ENCODE data around the gene ERICH6. TPM values are rescaled to one million over a fixed set of nuclear protein-coding genes. Genes with fewer than 3 reads are reported as not detected.

Gene ERICH6
- total RNA-seq, 4 donors from 2014 or later = not detected

DNA sequence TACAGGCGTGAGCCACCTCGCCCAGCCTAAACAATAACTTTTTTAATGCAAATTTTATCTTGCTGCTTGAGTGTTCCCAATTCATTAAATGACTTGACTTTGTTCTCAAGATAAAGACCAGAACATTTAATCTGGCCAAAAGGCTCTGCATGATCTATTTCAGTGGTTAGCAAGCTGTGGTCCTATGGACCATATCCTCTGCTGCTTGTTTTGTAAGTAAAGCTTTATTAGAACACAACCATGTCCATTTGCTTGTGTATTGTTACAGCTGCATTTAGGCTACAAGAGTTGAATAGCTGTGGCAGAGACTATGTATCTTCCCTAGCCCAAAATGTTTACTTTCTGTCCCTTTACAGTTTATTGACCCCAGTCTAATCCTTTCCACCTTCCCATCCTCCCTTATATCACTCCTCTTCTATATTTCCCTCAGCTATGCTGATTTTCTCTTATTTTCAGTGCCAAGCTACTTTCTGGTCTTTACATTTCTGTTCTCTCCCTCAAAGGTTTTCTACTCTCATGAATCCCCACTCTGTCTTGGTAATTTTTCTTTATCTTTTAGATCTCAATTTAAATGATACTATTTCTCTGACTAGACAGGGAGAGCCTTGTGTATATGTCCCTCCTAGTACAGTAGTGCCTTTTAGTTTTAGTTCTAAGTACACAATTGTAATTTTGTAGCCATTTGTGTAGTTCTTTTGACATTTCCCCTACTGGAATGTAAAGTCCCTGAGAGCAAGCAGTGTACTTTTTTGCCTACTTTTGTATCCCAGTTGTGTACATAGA, 77.4 kb downstream of the ERICH6 start:
- TF ChIP-seq, protein P1, sequence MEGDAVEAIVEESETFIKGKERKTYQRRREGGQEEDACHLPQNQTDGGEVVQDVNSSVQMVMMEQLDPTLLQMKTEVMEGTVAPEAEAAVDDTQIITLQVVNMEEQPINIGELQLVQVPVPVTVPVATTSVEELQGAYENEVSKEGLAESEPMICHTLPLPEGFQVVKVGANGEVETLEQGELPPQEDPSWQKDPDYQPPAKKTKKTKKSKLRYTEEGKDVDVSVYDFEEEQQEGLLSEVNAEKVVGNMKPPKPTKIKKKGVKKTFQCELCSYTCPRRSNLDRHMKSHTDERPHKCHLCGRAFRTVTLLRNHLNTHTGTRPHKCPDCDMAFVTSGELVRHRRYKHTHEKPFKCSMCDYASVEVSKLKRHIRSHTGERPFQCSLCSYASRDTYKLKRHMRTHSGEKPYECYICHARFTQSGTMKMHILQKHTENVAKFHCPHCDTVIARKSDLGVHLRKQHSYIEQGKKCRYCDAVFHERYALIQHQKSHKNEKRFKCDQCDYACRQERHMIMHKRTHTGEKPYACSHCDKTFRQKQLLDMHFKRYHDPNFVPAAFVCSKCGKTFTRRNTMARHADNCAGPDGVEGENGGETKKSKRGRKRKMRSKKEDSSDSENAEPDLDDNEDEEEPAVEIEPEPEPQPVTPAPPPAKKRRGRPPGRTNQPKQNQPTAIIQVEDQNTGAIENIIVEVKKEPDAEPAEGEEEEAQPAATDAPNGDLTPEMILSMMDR (IDR thresholded peaks at IDR 0.05; ENCODE audit: low read depth) = no peak

DNA sequence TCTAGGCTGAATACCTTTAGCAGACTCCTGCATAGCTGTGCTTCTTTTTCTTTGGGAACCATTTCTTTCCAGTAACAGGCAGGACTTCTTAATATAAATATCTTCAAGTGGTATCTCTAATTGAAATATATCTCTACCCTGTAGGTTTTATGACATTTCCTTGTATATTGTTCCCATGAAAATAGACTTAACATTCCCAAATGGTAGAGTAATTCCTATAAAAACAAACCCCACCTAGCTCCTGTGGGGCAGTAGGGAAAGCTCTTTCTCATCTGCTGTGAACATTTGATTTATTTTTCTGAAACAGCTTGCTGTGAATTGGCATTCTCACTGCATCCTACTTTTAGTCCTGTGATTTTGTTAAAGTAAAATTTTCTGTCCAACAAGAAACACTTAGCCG, 79.8 kb downstream of the ERICH6 start:
- TF ChIP-seq, protein P1 (IDR thresholded peaks at IDR 0.05; ENCODE audit: low read depth) = no peak

DNA sequence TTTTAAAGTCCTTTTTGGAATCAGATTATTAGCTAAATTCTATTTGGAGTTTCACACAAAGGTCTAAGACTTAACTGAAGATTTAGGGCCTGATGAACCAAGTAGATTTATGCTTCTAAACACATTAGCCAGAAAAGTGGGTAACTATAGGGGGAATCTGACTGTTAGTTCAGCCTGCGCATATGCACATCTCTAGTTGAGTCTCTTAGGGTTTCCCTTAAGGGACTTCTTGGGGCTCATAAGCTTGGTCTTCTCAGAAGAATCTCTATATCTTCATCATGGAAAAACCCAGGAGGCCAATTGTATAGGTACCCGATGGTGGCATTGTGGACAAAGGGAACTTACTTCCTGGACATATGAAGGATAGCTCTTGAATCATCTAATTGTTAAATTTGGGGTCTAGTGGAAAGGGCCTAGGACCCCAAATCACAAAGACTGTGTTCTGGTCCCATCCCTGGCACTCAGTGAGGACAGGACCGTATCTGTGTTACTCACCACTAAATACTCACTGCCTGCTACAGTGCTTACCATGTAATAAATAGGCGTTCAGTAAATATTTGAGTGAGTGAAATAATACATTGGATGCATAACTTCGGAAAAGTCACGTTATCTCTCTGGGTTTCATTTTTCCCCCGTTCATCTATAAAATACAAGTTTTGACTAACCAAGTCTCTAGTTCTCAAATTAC, 83.6 kb downstream of the ERICH6 start:
- TF ChIP-seq, protein P1 (IDR thresholded peaks at IDR 0.05; ENCODE audit: low read depth) = no peak

DNA sequence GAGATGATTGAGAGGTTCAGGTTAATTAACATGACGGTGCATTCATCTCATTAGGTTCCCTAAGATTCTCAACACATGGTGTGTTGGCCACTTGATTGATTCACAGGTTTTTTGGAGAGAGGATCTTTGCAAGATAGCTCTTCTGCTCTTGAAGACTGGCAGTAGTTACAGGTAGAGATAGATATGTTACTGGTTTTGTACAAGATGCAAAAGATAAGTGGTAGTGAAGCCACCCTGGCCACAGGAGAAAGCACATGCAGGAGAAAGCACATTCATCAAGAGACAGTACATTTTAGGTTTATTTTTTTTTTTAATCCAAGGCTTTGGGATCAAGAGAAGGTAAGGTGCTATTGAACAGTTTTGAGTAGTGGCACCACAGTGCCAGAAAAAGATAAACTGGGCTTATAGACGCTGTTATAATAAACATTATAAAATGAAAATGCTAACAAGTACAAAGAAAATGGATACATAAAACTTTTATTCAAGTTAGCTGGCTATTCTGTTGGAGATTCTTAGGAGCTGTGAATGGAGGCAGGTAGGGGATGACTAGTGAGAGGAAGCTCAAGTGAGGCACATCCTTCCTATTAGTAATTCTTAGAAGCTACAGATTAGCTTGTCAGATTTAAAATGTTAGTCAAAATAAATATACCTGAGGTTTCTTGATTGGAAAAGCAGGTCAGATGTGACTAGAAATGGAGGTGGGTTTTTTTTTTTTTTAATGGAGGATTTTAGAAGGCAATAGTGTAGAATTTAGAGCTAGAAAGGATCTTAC, 89.8 kb downstream of the ERICH6 start:
- TF ChIP-seq, protein P1 (IDR thresholded peaks at IDR 0.05; ENCODE audit: low read depth) = no peak

DNA sequence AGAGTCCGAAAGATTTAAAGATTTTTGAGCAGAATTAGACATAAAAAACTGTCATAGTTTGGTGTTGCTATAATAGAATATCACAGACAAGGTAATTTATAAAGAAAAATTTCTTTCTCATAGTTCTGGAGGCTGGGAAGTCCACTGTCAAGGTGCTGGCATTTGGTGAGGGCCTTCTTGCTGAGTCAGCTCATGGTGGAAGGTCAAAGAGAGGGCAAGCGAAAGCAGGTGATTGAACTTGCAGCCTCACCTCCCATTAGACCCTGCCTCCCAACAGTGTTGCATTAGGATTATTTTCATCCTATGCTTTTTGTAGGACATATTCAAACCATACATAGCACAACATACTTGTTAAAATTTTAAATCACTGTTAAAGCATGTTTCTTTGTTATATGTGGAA, 90.7 kb downstream of the ERICH6 start:
- TF ChIP-seq, protein P1 (IDR thresholded peaks at IDR 0.05; ENCODE audit: low read depth) = no peak

DNA sequence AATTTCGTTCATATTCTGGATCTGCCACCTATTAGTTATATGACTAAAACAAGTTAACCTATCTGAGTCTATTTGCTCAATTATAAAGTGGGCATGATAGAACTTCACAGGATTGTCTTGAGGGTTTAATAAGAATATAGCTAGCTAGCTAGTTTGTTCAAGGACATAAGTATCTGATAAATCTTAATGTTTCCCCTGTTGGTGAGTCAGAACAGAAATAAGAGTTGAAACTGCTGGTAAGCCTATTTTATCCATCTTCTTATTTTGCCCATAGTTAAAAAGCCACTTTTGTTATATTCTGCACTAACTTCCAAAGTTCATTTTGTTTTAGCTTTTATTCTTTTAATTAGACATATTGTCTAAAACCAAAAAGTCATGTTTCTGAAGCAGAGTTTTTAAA, 91.2 kb downstream of the ERICH6 start:
- TF ChIP-seq, protein P1 (IDR thresholded peaks at IDR 0.05; ENCODE audit: low read depth) = no peak

DNA sequence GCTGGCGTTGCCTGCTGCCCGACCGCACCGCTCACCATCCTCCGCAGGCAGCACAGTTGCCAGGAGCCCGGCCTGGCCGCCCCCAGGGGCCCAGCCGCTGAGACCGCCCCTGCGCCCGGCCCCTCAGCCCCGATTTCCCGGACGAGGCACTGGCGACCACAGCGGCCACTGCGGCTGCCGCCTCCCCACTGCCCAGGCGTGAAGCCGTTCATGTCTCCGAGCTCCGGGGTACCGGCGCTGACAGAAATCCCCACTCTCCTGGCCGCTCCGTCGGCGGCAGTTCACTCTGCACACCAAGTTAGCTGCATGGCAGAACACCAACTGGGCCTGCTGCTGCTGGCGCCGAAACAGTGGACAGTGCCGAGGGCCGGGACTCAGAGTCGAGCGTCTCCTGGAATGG, 92.1 kb downstream of the ERICH6 start:
- TF ChIP-seq, protein P1 (IDR thresholded peaks at IDR 0.05; ENCODE audit: low read depth) = no peak

Measured in subcutaneous adipose tissue (tissue), 4 donors.